ENCODE measurements around the gene FTO.

Gene FTO

GRCh38 chr16:53784291-53784690 is 80.3 kb downstream of the FTO start:
- no peak for DNase-seq (ENCODE audit: low spot score)

- no peak for DNase-seq (ENCODE audit: low spot score)
These were observed 81.1 kb downstream of the FTO start for GRCh38 chr16:53785044-53785443.

GRCh38 chr16:53785916-53786315 is 82.0 kb downstream of the FTO start:
- no peak for DNase-seq (ENCODE audit: low spot score)

GRCh38 chr16:53787423-53787822 is 83.5 kb downstream of the FTO start:
- DNase-seq (ENCODE audit: low spot score) = no peak

- DNase-seq (ENCODE audit: low spot score) = no peak
These were observed 85.2 kb downstream of the FTO start for GRCh38 chr16:53789137-53789536.

GRCh38 chr16:53792161-53792951 is 88.4 kb downstream of the FTO start:
- no peak for DNase-seq (ENCODE audit: low spot score)

GRCh38 chr16:53803451-53803850 is 99.5 kb downstream of the FTO start:
- no peak for DNase-seq (ENCODE audit: low spot score)

GRCh38 chr16:53803998-53804397 is 100.0 kb downstream of the FTO start:
- no peak for DNase-seq (ENCODE audit: low spot score)

GRCh38 chr16:53804467-53804866 is 100.5 kb downstream of the FTO start:
- no peak for DNase-seq (ENCODE audit: low spot score)

- no peak for DNase-seq (ENCODE audit: low spot score)
These were observed 101.2 kb downstream of the FTO start for GRCh38 chr16:53805113-53805512.

GRCh38 chr16:53805752-53806151 is 101.8 kb downstream of the FTO start:
- DNase-seq (ENCODE audit: low spot score) = no peak

GRCh38 chr16:53809088-53809932 is 105.4 kb downstream of the FTO start:
- DNase-seq (ENCODE audit: low spot score) = no peak

- DNase-seq (ENCODE audit: low spot score) = no peak
These were observed 109.0 kb downstream of the FTO start for GRCh38 chr16:53812914-53813313.

- no peak for DNase-seq (ENCODE audit: low spot score)
These were observed 110.8 kb downstream of the FTO start for GRCh38 chr16:53814801-53815200.

- DNase-seq (ENCODE audit: low spot score) = no peak
These were observed 112.4 kb downstream of the FTO start for GRCh38 chr16:53816211-53816836.

GRCh38 chr16:53817117-53817755 is 113.3 kb downstream of the FTO start:
- no peak for DNase-seq (ENCODE audit: low spot score)

- no peak for DNase-seq (ENCODE audit: low spot score)
These were observed 114.0 kb downstream of the FTO start for GRCh38 chr16:53817812-53818550.

GRCh38 chr16:53821487-53821886 is 117.5 kb downstream of the FTO start:
- DNase-seq (ENCODE audit: low spot score) = no peak

GRCh38 chr16:53821957-53822625 is 118.1 kb downstream of the FTO start:
- no peak for DNase-seq (ENCODE audit: low spot score)

- no peak for DNase-seq (ENCODE audit: low spot score)
These were observed 119.1 kb downstream of the FTO start for GRCh38 chr16:53822936-53823529.

- DNase-seq (ENCODE audit: low spot score) = peak; percentile 47
These were observed 122.7 kb downstream of the FTO start for GRCh38 chr16:53826658-53827057.
